Uterus (tissue), 4 donors: ENCODE measurements around the gene ITPRIPL2. TPM values are rescaled to one million over a fixed set of nuclear protein-coding genes. Genes with fewer than 3 reads are reported as not detected.

Source experiments
- DNase-seq, 2 donors: peaks; one replicate each; pipeline ENCODE4 v3.0.0-alpha.2; 2019 to 2020
- H3K27ac ChIP-seq, 2 donors: fragments of 200-600 bp; sonication (generic); 1 replicate in 1 of 2; 2 replicates in 1 of 2; pipeline ENCODE4 v1.5.1; 2016 to 2018
- H3K27me3 ChIP-seq, 2 donors: fragments of 200-600 bp; sonication (generic); one replicate each; pipeline ENCODE4 v1.5.1; 2018 to 2019; ENCODE audit warnings: control low read depth in 1 of 2
- H3K36me3 ChIP-seq, 2 donors: fragments of 200-600 bp; sonication (generic); one replicate each; pipeline ENCODE4 v1.5.1; 2019; ENCODE audit warnings: control low read depth in 1 of 2
- H3K4me1 ChIP-seq, 2 donors: fragments of 200-600 bp; sonication (generic); one replicate each; pipeline ENCODE4 v1.5.1; 2018 to 2019; ENCODE audit warnings: control low read depth in 1 of 2
- H3K4me3 ChIP-seq, 2 donors: fragments of 200-600 bp; sonication (generic); 1 replicate in 1 of 2; 2 replicates in 1 of 2; pipeline ENCODE4 v1.5.1; 2018 to 2019; ENCODE audit warnings: mild to moderate bottlenecking in 1 of 2
- H3K9me3 ChIP-seq, 2 donors: fragments of 200-600 bp; sonication (generic); one replicate each; pipeline ENCODE4 v1.5.1; 2019; ENCODE audit warnings: control low read depth in 1 of 2
- CTCF ChIP-seq, 4 experiments: fragments of 200-600 bp in 2 of 4; fragments of 450-650 bp in 2 of 4; sonication (generic) in 2 of 4; IDR thresholded peaks; one replicate each; pipeline ENCODE4 v1.5.1; 2016 to 2019; ENCODE audit warnings: antibody characterized with exemption in 4 of 4, mild to moderate bottlenecking in 2 of 4, moderate library complexity in 1 of 4
- POLR2A ChIP-seq, 2 donors: fragments of 450-650 bp; IDR thresholded peaks; one replicate each; pipeline ENCODE4 v1.6.1; 2016; ENCODE audit warnings: antibody characterized with exemption in 2 of 2, mild to moderate bottlenecking in 1 of 2, moderate library complexity in 1 of 2
- intact Hi-C: fragments of 100-400 bp; cut with DNase I; formaldehyde crosslinking; loops from one replicate; pipeline ENCODE4 v1.15.1; 2023; ENCODE audit warnings: low total_unique reads
- total RNA-seq, 4 donors: library from RNA; depleted of rRNA in 3 of 4; stranded (reverse); fragments of >200 nt in 3 of 4; gene quantifications; one replicate each; pipeline versions ENCODE4 v1.1.0 to v1.2.4, GENCODE V29; 2014 to 2023
- donor health status: DM: yes; HTN: yes; CAD: no.

ITPRIPL2 gene
- total RNA-seq, 4 donors from 2014 or later: 17.9 to 74.1 (median 43.7) TPM

DNA sequence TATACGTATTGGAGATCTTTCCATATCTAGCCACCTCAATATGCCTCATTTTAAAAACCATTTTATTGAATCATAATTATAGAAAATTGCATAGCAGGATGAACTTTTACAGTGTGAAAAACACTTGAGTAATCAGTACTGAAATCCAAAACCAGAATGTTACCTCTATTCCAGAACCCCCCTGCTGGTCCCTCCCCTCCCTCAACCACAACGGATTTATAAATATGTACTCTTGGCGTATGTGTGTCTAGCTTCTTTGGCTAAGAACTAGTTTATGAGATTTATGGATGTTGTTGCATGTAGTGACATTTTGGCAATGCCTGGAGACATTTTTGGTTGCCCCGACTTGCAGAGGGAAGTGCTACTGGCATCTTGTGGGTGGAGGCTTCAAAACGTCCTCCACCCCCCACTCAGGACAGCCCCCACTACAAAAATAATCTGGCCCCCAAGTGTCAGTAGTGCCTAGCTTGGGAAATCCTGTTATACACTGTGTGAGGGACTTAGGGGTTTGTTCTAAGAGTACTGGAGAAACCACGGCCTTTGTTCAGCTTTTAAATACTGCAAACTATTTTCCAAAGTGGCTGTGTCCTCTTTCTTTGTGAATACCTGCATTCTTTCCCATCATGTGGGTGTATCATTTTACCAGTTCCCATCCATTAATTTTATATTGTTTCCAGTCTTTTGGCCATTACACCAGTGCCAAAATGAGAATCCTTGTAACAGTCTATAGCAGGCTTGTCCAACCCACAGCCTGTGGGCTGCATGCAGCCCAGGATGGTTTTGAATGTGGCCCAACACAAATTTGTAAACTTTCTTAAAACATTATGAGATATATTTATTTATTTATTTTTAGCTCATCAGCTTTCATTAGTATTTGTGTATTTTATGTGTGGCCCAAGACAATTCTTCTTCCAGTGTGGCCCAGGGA is 23.7 kb downstream of the ITPRIPL2 start:
- no peak overlapping the region for H3K4me3 ChIP-seq
- DNase-seq: no peak
- H3K36me3 ChIP-seq: no peaks in the 10 kb centered on the region
- H3K9me3 ChIP-seq: no peaks in the 10 kb centered on the region
- no peaks in the 10 kb centered on the region for H3K27me3 ChIP-seq
- TF ChIP-seq POLR2A (IDR thresholded peaks at IDR 0.05): no peak
- TF ChIP-seq CTCF (IDR thresholded peaks at IDR 0.05): no peak
- peak overlapping the region; percentile 22 to 73 for H3K27ac ChIP-seq
- intact Hi-C loops: no loop called here
- H3K4me1 ChIP-seq: no peaks in the 10 kb centered on the region

- no peak for TF ChIP-seq POLR2A (IDR thresholded peaks at IDR 0.05)
- TF ChIP-seq CTCF (IDR thresholded peaks at IDR 0.05): no peak
- Histone ChIP-seq H3K9me3 (no peaks in the 10 kb centered on the region), H3K4me1 (no peaks in the 10 kb centered on the region), H3K36me3 (no peaks in the 10 kb centered on the region), H3K27ac (peak overlapping the region; percentile 33 to 73), H3K27me3 (no peaks in the 10 kb centered on the region), H3K4me3 (no peak overlapping the region)
- intact Hi-C loops: no loop called here
- DNase-seq: peak; percentile 66 to 79
Measured at GRCh38 chr16:19138601-19139000, 24.8 kb downstream of the ITPRIPL2 start.

GRCh38 chr16:19139436-19140091 is 25.8 kb downstream of the ITPRIPL2 start:
- H3K36me3 ChIP-seq: no peaks in the 10 kb centered on the region
- H3K4me1 ChIP-seq: no peaks in the 10 kb centered on the region
- TF ChIP-seq CTCF (IDR thresholded peaks at IDR 0.05) (no peak), POLR2A (IDR thresholded peaks at IDR 0.05) (no peak)
- H3K27ac ChIP-seq: peak overlapping the region; percentile 33 to 73
- no peaks in the 10 kb centered on the region for H3K27me3 ChIP-seq
- DNase-seq: no peak
- H3K4me3 ChIP-seq: no peak overlapping the region
- intact Hi-C loops: no loop called here
- no peaks in the 10 kb centered on the region for H3K9me3 ChIP-seq

GRCh38 chr16:19140396-19140795 is 26.6 kb downstream of the ITPRIPL2 start:
- no peak overlapping the region for H3K27ac ChIP-seq
- no peak overlapping the region for H3K4me3 ChIP-seq
- H3K27me3 ChIP-seq: no peaks in the 10 kb centered on the region
- DNase-seq: no peak
- H3K36me3 ChIP-seq: no peaks in the 10 kb centered on the region
- intact Hi-C loops: no loop called here
- no peak for TF ChIP-seq CTCF (IDR thresholded peaks at IDR 0.05)
- no peak for TF ChIP-seq POLR2A (IDR thresholded peaks at IDR 0.05)
- no peaks in the 10 kb centered on the region for H3K9me3 ChIP-seq
- H3K4me1 ChIP-seq: no peaks in the 10 kb centered on the region
